Astrocyte (in vitro differentiated cells and primary cell): ENCODE data around the gene RAB5B. TPM values are rescaled to one million over a fixed set of nuclear protein-coding genes. Genes with fewer than 3 reads are reported as not detected.

Experiments
- DNase-seq: peaks from one replicate; pipeline ENCODE4 v3.0.0-alpha.2; 2010; ENCODE audit warnings: low read depth
- FAIRE-seq: peaks from 2 replicates; lab custom pipeline; 2011; peaks lifted over from hg19 to GRCh38; lab: Jason Lieb, UNC
- H2AFZ ChIP-seq: 2 replicates; pipeline ENCODE4 v1.6.0; 2012; ENCODE audit warnings: low read depth, low read length, inconsistent platforms
- H3K27ac ChIP-seq: 2 replicates; pipeline ENCODE4 v1.5.1; 2011; ENCODE audit warnings: low read depth, low read length, inconsistent platforms
- H3K27me3 ChIP-seq: 2 replicates; pipeline ENCODE4 v1.6.0; 2011; ENCODE audit warnings: low read length, inconsistent platforms; ENCODE audit not compliant: insufficient read depth
- H3K36me3 ChIP-seq: 2 replicates; pipeline ENCODE4 v1.5.1; 2011; ENCODE audit warnings: low read length, inconsistent platforms; ENCODE audit not compliant: insufficient read depth
- H3K4me1 ChIP-seq: 2 replicates; pipeline ENCODE4 v1.5.1; 2011; ENCODE audit warnings: low read length, inconsistent platforms; ENCODE audit not compliant: insufficient read depth
- H3K4me2 ChIP-seq: 2 replicates; pipeline ENCODE4 v1.6.0; 2012; ENCODE audit warnings: low read length, inconsistent platforms
- H3K4me3 ChIP-seq: 2 replicates; pipeline ENCODE4 v1.5.1; 2011; ENCODE audit warnings: low read depth, mild to moderate bottlenecking, low read length, inconsistent platforms; ENCODE audit not compliant: insufficient read depth
- H3K79me2 ChIP-seq: 2 replicates; pipeline ENCODE4 v1.6.0; 2012; ENCODE audit warnings: mild to moderate bottlenecking, low read length, inconsistent platforms; ENCODE audit not compliant: insufficient read depth
- H3K9ac ChIP-seq: 2 replicates; pipeline ENCODE4 v1.6.0; 2012; ENCODE audit warnings: mild to moderate bottlenecking, low read length, inconsistent platforms
- H3K9me3 ChIP-seq: 2 replicates; pipeline ENCODE4 v1.5.1; 2012; ENCODE audit warnings: low read depth, mild to moderate bottlenecking, low read length, inconsistent platforms; ENCODE audit not compliant: insufficient read depth
- H4K20me1 ChIP-seq: 2 replicates; pipeline ENCODE4 v1.6.0; 2012; ENCODE audit warnings: low read length, inconsistent platforms; ENCODE audit not compliant: insufficient read depth
- H3K27ac Mint-ChIP-seq: one replicate; pipeline ENCODE4 v1.8.0; 2021; ENCODE audit warnings: mild to moderate bottlenecking, mixed read lengths; ENCODE audit not compliant: unreplicated experiment
- H3K27me3 Mint-ChIP-seq: one replicate; pipeline ENCODE4 v1.8.0; 2021; ENCODE audit warnings: low read depth, mixed read lengths; ENCODE audit not compliant: unreplicated experiment
- H3K36me3 Mint-ChIP-seq: one replicate; pipeline ENCODE4 v1.8.0; 2021; ENCODE audit warnings: low read depth, mixed read lengths; ENCODE audit not compliant: unreplicated experiment
- H3K4me1 Mint-ChIP-seq: one replicate; pipeline ENCODE4 v1.8.0; 2021; ENCODE audit warnings: low read depth, mixed read lengths; ENCODE audit not compliant: unreplicated experiment
- H3K4me3 Mint-ChIP-seq: one replicate; pipeline ENCODE4 v1.8.0; 2021; ENCODE audit warnings: mild to moderate bottlenecking, moderate library complexity, mixed read lengths; ENCODE audit not compliant: unreplicated experiment
- H3K9me3 Mint-ChIP-seq: one replicate; pipeline ENCODE4 v1.8.0; 2021; ENCODE audit warnings: mild to moderate bottlenecking, mixed read lengths; ENCODE audit not compliant: unreplicated experiment
- EZH2 ChIP-seq: IDR thresholded peaks from 2 replicates; pipeline ENCODE4 v1.6.1; 2012; ENCODE audit warnings: mild to moderate bottlenecking, low read length, inconsistent platforms; ENCODE audit not compliant: insufficient read depth
- total RNA-seq: library from RNA; stranded (reverse); gene quantifications from 2 replicates; pipeline ENCODE4 v1.2.1, GENCODE V29; 2021
- TF ChIP-seq, protein P1 (sequence below): IDR thresholded peaks from 2 replicates; pipeline ENCODE4 v1.5.1; 2011; ENCODE audit warnings: low read depth, mild to moderate bottlenecking, inconsistent platforms, low read length, moderate library complexity; ENCODE audit not compliant: insufficient read depth

The RAB5B gene
- total RNA-seq, 1 donor from 2014 or later = 127 TPM

DNA sequence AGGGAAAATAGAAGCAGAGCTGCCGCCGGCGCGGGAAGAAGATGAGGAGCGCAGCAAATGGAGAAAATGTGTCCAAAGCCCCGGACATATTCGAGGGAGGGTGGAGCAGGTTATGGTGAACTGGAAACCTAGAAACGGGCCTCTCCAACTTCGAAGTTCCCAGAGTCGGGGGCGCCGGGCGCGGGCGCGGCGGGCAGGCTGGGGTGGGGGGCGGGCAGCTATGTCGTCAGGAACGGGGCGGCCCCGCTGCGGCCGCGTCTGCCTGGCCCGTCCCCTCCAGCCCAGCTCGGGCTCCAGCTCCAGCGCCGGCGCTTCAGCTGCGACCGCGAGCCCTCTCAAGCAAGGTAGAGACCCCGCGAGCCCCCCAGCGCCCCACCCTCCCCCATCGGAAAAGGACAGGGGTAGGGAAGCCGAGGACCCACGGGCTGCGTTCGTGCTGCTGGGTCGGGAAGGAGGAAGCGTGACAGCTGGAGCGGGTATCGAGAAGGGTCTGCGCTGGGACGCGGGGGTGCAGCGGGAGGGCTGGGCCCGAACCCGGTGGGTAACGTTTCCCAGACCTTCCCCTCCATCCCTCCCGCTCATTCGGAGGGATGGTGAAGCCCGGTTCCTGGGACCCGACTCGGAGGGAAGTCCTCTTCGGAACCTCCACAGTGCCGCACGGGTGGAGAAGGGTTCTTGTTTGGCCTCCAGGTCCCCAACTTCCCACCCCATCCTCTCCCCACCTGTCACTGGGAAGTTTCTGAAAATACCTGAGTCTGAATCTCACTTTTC lies 41.9 kb upstream of the RAB5B start:
- H3K9ac ChIP-seq = peak overlapping the region; percentile 83
- no peaks in the 10 kb centered on the region for H4K20me1 ChIP-seq
- peak overlapping the region; percentile 86 for H2AFZ ChIP-seq
- no peaks in the 10 kb centered on the region for H3K36me3 ChIP-seq
- Mint-ChIP-seq H3K9me3 (no peaks in the 10 kb centered on the region), H3K36me3 (peaks cover 11% of the 10 kb centered on the region), H3K27me3 (no peaks in the 10 kb centered on the region), H3K4me3 (peak overlapping the region; percentile 94), H3K4me1 (peaks cover 51% of the 10 kb centered on the region), H3K27ac (peak overlapping the region; percentile 92)
- DNase-seq (peak; percentile 12), FAIRE-seq (no peak)
- no peaks in the 10 kb centered on the region for H3K9me3 ChIP-seq
- H3K4me2 ChIP-seq = peak overlapping the region; percentile 92
- no peaks in the 10 kb centered on the region for H3K27me3 ChIP-seq
- H3K79me2 ChIP-seq = peaks cover 19% of the 10 kb centered on the region
- H3K4me3 ChIP-seq = peak overlapping the region; percentile 76
- H3K4me1 ChIP-seq = peaks cover 34% of the 10 kb centered on the region
- peak overlapping the region; percentile 58 for H3K27ac ChIP-seq
- TF ChIP-seq, protein P1, sequence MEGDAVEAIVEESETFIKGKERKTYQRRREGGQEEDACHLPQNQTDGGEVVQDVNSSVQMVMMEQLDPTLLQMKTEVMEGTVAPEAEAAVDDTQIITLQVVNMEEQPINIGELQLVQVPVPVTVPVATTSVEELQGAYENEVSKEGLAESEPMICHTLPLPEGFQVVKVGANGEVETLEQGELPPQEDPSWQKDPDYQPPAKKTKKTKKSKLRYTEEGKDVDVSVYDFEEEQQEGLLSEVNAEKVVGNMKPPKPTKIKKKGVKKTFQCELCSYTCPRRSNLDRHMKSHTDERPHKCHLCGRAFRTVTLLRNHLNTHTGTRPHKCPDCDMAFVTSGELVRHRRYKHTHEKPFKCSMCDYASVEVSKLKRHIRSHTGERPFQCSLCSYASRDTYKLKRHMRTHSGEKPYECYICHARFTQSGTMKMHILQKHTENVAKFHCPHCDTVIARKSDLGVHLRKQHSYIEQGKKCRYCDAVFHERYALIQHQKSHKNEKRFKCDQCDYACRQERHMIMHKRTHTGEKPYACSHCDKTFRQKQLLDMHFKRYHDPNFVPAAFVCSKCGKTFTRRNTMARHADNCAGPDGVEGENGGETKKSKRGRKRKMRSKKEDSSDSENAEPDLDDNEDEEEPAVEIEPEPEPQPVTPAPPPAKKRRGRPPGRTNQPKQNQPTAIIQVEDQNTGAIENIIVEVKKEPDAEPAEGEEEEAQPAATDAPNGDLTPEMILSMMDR = no peak
- no peak for TF ChIP-seq EZH2

DNA sequence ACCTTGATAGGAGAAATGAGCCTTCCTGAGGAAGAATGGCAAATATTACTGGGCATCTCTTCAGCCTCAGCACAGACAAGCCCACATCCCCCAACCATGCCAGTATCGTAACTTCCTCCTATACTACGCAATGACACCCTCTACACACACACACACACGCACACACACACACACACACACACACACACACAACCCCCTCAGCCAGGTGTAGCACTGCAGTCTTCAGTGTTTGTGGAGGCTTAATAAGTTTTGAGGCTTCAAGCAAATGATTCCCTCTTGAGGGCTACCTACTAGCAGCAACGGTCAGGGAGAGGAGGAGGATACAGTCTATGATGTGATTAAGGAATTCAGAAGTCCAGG lies 41.3 kb upstream of the RAB5B start:
- Histone ChIP-seq H3K27me3 (no peaks in the 10 kb centered on the region), H3K4me1 (peaks cover 34% of the 10 kb centered on the region), H3K4me3 (peak overlapping the region; percentile 76), H3K9me3 (no peaks in the 10 kb centered on the region), H3K9ac (peak overlapping the region; percentile 83), H3K79me2 (peaks cover 16% of the 10 kb centered on the region), H3K36me3 (no peaks in the 10 kb centered on the region), H4K20me1 (no peaks in the 10 kb centered on the region), H3K27ac (peak overlapping the region; percentile 24), H3K4me2 (peak overlapping the region; percentile 92), H2AFZ (peak overlapping the region; percentile 86)
- H3K9me3 Mint-ChIP-seq = no peaks in the 10 kb centered on the region
- peaks cover 11% of the 10 kb centered on the region for H3K36me3 Mint-ChIP-seq
- no peaks in the 10 kb centered on the region for H3K27me3 Mint-ChIP-seq
- FAIRE-seq (no peak), DNase-seq (peak; percentile 41)
- TF ChIP-seq, protein P1 = no peak
- no peak for TF ChIP-seq EZH2
- peak overlapping the region; percentile 92 for H3K27ac Mint-ChIP-seq
- H3K4me3 Mint-ChIP-seq = peak overlapping the region; percentile 94
- H3K4me1 Mint-ChIP-seq = peaks cover 55% of the 10 kb centered on the region
